Activated CD4-positive, alpha-beta T cell treated with anti-CD3 and anti-CD28 coated beads, Interleukin-2, Interleukin-6, amounts not matched to agents 100 ng/mL and 50 ng/mL, durations not matched to agents 16 hours and 8 hours (primary cell): ENCODE measurements around the gene FBF1.
"Not testable (repeated sequence)": the region's sequence is repeated elsewhere in the genome, so short reads cannot be mapped to it uniquely, and the experiment has no call there.

Experiments
- DNase-seq: peaks from one replicate; pipeline ENCODE4 v3.0.0-alpha.2; 2020

Gene FBF1

GRCh38 chr17:75940727-75941441 is at the start of gene FBF1:
Gene FBF1, minus strand, starts transcription at chr17:75941042. Its CDS starts 2,893 bp downstream, at chr17:75938149.
- peak; percentile 96 for DNase-seq

- DNase-seq = no peak
These were observed 46.2 kb upstream of the FBF1 start for GRCh38 chr17:75987041-75987440.

- no peak for DNase-seq
These were observed 45.1 kb upstream of the FBF1 start for GRCh38 chr17:75985986-75986385.

- DNase-seq = no peak
These were observed 42.8 kb upstream of the FBF1 start for GRCh38 chr17:75983501-75984181.

- no peak for DNase-seq
These were observed 40.3 kb upstream of the FBF1 start for GRCh38 chr17:75981019-75981615.

GRCh38 chr17:75980188-75981018 is 39.6 kb upstream of the FBF1 start:
- DNase-seq = no peak

GRCh38 chr17:75979705-75980187 is 38.9 kb upstream of the FBF1 start:
- no peak for DNase-seq

GRCh38 chr17:75978938-75979704 is 38.3 kb upstream of the FBF1 start, which contains the start of the genes ACOX1 and TEN1:
Gene ACOX1, minus strand, starts transcription at chr17:75979166. Its CDS starts 93 bp downstream, at chr17:75979073.
Gene TEN1, plus strand, starts transcription at chr17:75979240. Its CDS starts 6,953 bp downstream, at chr17:75986193.
- peak; percentile 97 for DNase-seq

- DNase-seq = no peak
These were observed 35.5 kb upstream of the FBF1 start for GRCh38 chr17:75976175-75976848.

- no peak for DNase-seq
These were observed 34.9 kb upstream of the FBF1 start for GRCh38 chr17:75975757-75976174.

- not testable (repeated sequence) for DNase-seq
These were observed 34.3 kb upstream of the FBF1 start for GRCh38 chr17:75975187-75975586.

- no peak for DNase-seq
These were observed 29.8 kb upstream of the FBF1 start for GRCh38 chr17:75970626-75971025.

GRCh38 chr17:75970011-75970523 is 29.2 kb upstream of the FBF1 start:
- no peak for DNase-seq

GRCh38 chr17:75969044-75969443 is 28.2 kb upstream of the FBF1 start:
- not testable (repeated sequence) for DNase-seq

- no peak for DNase-seq
These were observed 24.6 kb upstream of the FBF1 start for GRCh38 chr17:75965468-75965867.

GRCh38 chr17:75959839-75960511 is 19.1 kb upstream of the FBF1 start:
- DNase-seq = no peak

- DNase-seq = no peak
These were observed 18.4 kb upstream of the FBF1 start for GRCh38 chr17:75959051-75959838.

GRCh38 chr17:75950855-75951554 is 10.2 kb upstream of the FBF1 start:
- DNase-seq = no peak

GRCh38 chr17:75950421-75950820 is 9.6 kb upstream of the FBF1 start:
- DNase-seq = no peak
